ENCODE data around the gene NCKAP5.
"Not testable (repeated sequence)": the region's sequence is repeated elsewhere in the genome, so short reads cannot be mapped to it uniquely, and the experiment has no call there.

DNA sequence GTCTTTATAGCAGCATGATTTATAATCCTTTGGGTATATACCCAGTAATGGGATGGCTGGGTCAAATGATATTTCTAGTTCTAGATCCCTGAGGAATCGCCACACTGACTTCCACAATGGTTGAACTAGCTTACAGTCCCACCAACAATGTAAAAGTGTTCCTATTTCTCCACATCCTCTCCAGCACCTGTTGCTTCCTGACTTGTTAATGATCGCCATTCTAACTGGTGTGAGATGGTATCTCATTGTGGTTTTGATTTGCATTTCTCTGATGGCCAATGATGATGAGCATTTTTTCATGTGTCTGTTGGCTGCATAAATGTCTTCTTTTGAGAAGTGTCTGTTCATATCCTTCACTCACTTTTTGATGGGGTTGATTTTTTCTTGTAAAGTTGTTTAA lies 868.5 kb downstream of the NCKAP5 start:
- TF ChIP-seq, protein P1, sequence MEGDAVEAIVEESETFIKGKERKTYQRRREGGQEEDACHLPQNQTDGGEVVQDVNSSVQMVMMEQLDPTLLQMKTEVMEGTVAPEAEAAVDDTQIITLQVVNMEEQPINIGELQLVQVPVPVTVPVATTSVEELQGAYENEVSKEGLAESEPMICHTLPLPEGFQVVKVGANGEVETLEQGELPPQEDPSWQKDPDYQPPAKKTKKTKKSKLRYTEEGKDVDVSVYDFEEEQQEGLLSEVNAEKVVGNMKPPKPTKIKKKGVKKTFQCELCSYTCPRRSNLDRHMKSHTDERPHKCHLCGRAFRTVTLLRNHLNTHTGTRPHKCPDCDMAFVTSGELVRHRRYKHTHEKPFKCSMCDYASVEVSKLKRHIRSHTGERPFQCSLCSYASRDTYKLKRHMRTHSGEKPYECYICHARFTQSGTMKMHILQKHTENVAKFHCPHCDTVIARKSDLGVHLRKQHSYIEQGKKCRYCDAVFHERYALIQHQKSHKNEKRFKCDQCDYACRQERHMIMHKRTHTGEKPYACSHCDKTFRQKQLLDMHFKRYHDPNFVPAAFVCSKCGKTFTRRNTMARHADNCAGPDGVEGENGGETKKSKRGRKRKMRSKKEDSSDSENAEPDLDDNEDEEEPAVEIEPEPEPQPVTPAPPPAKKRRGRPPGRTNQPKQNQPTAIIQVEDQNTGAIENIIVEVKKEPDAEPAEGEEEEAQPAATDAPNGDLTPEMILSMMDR (IDR thresholded peaks at IDR 0.05): not testable (repeated sequence)
- TF ChIP-seq POLR2AphosphoS5, POLR2A, EP300 (IDR thresholded peaks at IDR 0.05): not testable (repeated sequence)

Measured in upper lobe of left lung (tissue), 4 donors.